Measurements from ENCODE around the gene CCDC78. TPM values are rescaled to one million over a fixed set of nuclear protein-coding genes. Genes with fewer than 3 reads are reported as not detected.

Gene CCDC78
- total RNA-seq: 0.50 TPM
- long read RNA-seq: 0 reads

DNA sequence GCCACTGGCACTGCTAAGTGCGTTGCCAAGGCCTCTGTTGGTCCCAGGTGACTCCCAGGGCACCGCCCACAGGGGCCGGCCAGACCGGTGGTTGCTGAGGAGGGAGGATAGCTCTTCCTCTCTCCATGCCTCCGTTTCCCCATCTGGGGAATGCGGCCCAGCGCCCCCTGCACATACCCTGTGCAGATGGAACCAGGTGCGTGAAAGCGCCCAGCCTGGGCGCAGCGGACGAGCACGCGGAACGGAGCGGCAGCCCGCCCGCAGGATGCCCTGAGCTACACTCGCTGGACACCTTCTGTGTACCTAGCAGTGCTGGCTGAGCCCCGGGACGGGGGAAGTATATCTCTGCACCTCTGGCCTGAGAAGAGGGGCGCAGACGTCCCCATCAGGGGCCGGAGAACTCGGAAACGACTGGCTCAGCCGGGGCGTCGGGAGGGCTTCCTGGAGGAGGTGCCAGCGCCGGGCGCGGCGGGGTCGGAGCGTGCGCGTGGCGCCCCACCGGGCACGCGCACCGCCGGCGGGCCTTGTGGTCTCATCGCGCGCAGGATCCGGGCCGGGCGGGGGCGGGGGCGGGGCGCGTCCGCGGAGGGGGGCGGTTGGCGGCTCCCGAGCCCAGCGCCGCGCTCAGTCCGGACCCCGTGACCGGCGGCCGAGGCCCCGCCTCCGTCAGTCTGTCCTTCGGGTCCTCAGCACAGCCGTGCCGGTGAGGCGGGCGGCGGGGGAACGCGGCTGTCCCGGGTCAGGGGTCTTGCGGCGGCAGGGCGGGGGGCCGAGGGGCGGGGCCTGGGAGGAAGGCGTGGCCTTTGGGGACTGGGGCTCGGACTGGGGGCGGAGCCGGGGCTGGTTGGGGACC is at the start of gene CCDC78, which contains the start of gene HAGHL:
TSS of gene CCDC78 (minus strand) at position 6 of the 853 bp plus-strand sequence. CDS start 76 bp downstream, outside the sequence.
TSS of gene HAGHL (plus strand) at position 669 of the 853 bp plus-strand sequence. CDS start 404 bp downstream, outside the sequence.
- DNase-seq (peak; percentile 79), ATAC-seq (peak; percentile 55)
- intact Hi-C loops (cut with micrococcal nuclease): no loop called here

GRCh38 chr16:775236-775796 is 49.1 kb upstream of the CCDC78 start:
- intact Hi-C loops (cut with micrococcal nuclease): no loop called here
- no peak for DNase-seq

GRCh38 chr16:774086-775001 is 48.1 kb upstream of the CCDC78 start:
- no peak for DNase-seq
- no peak for ATAC-seq
- intact Hi-C loops (cut with micrococcal nuclease): no loop called here

More at GRCh38 chr16:775236-775796, 49.1 kb upstream of the CCDC78 start:
- no peak for ATAC-seq

DNA sequence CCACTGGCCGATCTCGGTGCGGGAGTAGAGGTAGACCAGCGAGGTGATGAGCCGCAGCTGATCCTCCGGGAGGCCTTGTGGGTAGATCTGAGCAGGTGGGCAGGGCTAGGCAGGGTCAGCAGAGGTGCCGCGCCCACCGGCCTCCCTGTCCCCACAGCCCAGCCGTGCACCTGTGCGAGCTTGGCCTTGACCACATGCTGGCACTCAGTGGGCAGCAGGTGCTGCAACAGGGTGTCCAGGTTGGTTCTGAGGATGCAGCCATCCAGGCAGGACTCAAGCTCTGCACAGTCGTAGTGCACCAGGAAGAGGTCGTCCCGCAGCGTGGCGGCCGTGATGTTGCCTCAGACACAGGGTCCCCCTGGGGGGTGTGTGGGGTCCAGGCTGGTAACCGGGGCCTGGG is 46.7 kb upstream of the CCDC78 start:
- ATAC-seq: no peak
- DNase-seq: no peak
- intact Hi-C loops (cut with micrococcal nuclease): no loop called here

- ATAC-seq (no peak), DNase-seq (no peak)
- intact Hi-C loops (cut with micrococcal nuclease): no loop called here
Measured at GRCh38 chr16:770411-770810, 44.2 kb upstream of the CCDC78 start.

DNA sequence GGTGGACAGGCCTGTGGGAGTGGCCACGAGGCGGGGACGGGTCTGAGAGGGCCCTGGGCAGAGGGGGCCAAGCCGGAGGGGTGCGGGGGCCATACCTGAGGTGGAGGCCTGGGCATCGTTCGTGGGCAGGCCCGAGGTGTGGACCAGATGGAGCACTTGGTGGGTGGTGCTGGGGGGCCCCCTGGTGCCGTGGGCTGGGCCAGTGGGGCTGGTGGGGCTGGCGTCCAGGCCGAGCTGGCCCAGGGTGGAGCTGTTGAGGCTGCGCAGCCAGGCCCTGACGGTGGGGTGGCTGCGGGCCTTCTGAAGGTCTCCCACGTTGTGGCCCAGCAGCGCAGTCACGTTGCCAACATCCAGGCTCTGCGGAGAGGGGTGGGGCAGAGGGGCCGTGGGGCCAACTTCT is 43.7 kb upstream of the CCDC78 start:
- DNase-seq: no peak
- ATAC-seq: no peak
- intact Hi-C loops (cut with micrococcal nuclease): no loop called here

DNA sequence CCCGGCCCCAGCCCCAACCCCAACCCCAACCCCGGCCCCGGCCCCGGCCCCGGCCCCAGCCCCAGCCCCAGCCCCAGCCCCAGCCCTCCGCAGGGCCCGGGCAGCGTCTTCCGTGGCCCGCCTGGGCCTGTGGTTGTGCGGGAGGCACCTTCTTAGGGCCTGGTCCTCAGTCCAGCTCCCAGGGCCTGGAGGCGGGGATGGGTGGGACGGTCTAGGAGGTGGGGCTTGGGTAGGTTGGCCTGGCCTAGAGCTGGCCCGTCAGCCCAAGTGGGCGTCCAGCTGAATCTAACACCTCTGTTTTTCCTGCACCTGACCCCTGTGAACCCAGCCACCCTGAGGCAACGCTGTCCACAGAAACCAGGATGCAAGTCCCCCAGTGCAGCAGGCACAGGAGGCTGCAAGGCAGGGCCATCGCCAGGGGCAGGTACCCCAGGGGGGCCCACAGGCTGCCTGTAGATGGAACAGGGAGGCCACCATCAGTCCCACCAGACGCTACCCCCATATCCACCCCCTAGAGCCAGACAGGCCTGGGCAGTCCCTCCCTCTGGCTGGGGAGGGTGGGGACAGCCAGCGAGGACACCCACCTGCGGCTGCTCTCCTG is 43.0 kb upstream of the CCDC78 start:
- intact Hi-C loops (cut with micrococcal nuclease): no loop called here
- DNase-seq (no peak), ATAC-seq (no peak)

DNA sequence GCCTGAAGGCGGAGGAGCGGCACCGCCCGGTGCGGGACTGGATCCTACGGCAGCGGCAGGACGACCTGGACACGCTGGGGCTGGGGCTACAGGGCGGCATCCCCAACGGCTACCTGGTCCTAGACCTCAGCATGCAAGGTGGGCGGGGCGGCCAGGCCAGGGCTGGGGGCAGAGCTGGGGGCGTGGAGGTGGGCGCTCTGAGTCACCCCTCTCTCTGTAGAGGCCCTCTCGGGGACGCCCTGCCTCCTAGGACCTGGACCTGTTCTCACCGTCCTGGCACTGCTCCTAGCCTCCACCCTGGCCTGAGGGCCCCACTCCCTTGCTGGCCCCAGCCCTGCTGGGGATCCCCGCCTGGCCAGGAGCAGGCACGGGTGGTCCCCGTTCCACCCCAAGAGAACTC is 42.2 kb upstream of the CCDC78 start:
- ATAC-seq (no peak), DNase-seq (no peak)
- intact Hi-C loops (cut with micrococcal nuclease): no loop called here

- ATAC-seq: no peak
- DNase-seq: no peak
- intact Hi-C loops (cut with micrococcal nuclease): no loop called here
Measured at GRCh38 chr16:767743-768235, 41.5 kb upstream of the CCDC78 start.

- DNase-seq (no peak), ATAC-seq (no peak)
- intact Hi-C loops (cut with micrococcal nuclease): no loop called here
Measured at GRCh38 chr16:766820-767640, 40.8 kb upstream of the CCDC78 start.

GRCh38 chr16:766008-766819 is 40.0 kb upstream of the CCDC78 start:
- DNase-seq (no peak), ATAC-seq (no peak)
- intact Hi-C loops (cut with micrococcal nuclease): no loop called here

DNA sequence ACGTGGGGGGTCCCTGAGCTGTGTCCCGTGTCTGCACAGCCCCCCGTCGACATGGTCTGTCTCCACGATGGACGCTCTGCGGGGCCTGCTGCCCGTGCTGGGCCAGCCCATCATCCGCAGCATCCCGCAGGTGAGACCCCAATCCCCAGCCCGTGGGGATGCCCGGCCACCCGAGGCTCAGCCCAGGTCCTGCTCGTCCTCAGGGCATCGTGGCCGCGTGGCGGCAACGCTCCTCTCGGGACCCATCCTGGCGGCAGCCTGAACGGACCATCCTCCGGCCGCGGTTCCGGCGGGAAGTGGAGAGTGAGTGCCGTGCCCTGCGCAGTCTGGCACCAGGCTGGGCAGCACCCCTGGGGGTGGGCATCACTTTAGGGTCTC is 39.2 kb upstream of the CCDC78 start:
- intact Hi-C loops (cut with micrococcal nuclease): no loop called here
- DNase-seq: no peak
- no peak for ATAC-seq

DNA sequence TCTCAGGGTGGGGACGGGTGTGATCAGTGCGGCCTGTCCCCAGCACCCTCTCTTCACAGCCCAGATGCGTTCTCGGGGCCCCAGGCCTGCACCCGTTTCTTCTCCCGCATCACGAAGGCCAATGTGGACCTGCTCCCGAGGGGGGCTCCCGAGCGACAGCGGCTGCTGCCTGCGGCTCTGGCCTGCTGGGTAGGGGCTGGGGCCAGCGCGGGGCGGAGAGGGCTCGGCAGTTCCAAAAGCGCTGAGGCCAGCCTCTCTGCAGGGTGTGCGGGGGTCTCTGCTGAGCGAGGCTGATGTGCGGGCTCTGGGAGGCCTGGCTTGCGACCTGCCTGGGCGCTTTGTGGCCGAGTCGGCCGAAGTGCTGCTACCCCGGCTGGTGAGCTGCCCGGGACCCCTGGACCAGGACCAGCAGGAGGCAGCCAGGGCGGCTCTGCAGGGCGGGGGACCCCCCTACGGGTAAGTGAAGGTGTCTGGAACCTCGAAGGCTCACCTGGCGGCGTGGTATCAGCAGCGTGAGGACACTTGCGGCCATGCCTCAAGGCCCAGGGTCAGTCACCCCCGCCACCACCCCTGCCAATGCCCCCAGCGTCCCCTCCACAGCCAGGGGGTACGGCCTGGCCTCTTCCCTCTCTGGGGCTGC is 38.7 kb upstream of the CCDC78 start:
- DNase-seq (no peak), ATAC-seq (no peak)
- intact Hi-C loops (cut with micrococcal nuclease): no loop called here

- DNase-seq (no peak), ATAC-seq (no peak)
- intact Hi-C loops (cut with micrococcal nuclease): no loop called here
Measured at GRCh38 chr16:764184-764750, 38.0 kb upstream of the CCDC78 start.

DNA sequence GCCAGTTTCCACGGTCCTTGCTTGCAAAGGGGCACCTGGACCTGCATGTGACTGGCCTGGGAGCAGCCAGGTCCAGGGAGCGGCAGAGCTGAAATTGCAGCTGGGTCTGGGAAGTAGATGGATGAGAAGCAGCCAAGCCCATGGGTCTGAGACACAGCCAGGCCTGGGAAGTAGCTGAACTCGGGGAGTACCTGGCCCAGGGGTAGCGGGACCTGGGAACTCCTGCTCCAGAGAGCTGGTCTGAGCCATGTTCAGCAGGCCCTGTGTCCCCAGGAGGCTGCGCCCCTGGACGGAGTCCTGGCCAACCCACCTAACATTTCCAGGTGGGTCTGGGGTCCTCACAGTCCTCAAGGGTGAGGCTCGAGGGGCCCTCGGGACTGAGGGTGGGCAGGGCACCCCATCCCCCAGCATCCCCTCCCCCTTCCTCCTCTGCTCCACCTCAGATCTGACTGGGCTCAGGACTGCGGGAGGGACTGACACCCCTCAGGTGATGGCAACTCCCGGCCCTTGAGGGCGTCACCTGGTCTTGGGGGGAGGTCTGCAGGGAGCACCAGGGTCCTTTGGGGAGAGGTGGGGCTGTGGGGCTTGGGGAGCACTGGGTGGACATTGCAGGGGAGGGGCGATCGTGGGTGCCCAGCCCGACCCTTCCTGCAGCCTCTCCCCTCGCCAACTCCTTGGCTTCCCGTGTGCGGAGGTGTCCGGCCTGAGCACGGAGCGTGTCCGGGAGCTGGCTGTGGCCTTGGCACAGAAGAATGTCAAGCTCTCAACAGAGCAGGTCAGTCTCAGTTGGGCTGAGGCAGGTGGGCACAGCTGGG is 37.3 kb upstream of the CCDC78 start:
- DNase-seq: no peak
- intact Hi-C loops (cut with micrococcal nuclease): no loop called here
- no peak for ATAC-seq
